Effector memory CD4-positive, alpha-beta T cell (primary cell): ENCODE results near the gene LRP6.
"Not testable (repeated sequence)": the region's sequence is repeated elsewhere in the genome, so short reads cannot be mapped to it uniquely, and the experiment has no call there.

ENCODE experiments used
- DNase-seq, 3 donors: peaks; one replicate each; pipeline ENCODE4 v3.0.0-alpha.2; 2020
- H3K27ac ChIP-seq: 2 replicates; pipeline ENCODE4 v1.7.0; 2013; ENCODE audit warnings: mild to moderate bottlenecking, low read length, moderate library complexity; ENCODE audit not compliant: insufficient read depth, poor library complexity, severe bottlenecking
- H3K27me3 ChIP-seq: replicated peaks from 2 replicates; pipeline ENCODE4 v1.7.0; 2013; ENCODE audit warnings: mild to moderate bottlenecking, low read length; ENCODE audit not compliant: insufficient read depth, control insufficient read depth, poor library complexity, severe bottlenecking
- H3K36me3 ChIP-seq: 2 replicates; pipeline ENCODE4 v1.7.0; 2013; ENCODE audit warnings: mild to moderate bottlenecking, low read length, moderate library complexity; ENCODE audit not compliant: control insufficient read depth, insufficient read depth
- H3K4me1 ChIP-seq: 2 replicates; pipeline ENCODE4 v1.7.0; 2013; ENCODE audit warnings: low read length, mild to moderate bottlenecking; ENCODE audit not compliant: control insufficient read depth, insufficient read depth, poor library complexity, severe bottlenecking
- H3K4me3 ChIP-seq: 2 replicates; pipeline ENCODE4 v1.7.0; 2013; ENCODE audit warnings: low read length, low read depth, mild to moderate bottlenecking; ENCODE audit not compliant: insufficient read depth, poor library complexity, severe bottlenecking
- H3K9me3 ChIP-seq: 2 replicates; pipeline ENCODE4 v1.7.0; 2013; ENCODE audit warnings: mild to moderate bottlenecking, low read length, moderate library complexity; ENCODE audit not compliant: control insufficient read depth

Gene LRP6

GRCh38 chr12:12171991-12172511, 94.8 kb downstream of the LRP6 start:
- Histone ChIP-seq H3K36me3 (no peaks in the 10 kb centered on the region), H3K4me1 (no peaks in the 10 kb centered on the region), H3K27ac (no peak overlapping the region), H3K9me3 (no peaks in the 10 kb centered on the region), H3K4me3 (no peak overlapping the region), H3K27me3 (no peaks in the 10 kb centered on the region)
- DNase-seq: no peak

DNA sequence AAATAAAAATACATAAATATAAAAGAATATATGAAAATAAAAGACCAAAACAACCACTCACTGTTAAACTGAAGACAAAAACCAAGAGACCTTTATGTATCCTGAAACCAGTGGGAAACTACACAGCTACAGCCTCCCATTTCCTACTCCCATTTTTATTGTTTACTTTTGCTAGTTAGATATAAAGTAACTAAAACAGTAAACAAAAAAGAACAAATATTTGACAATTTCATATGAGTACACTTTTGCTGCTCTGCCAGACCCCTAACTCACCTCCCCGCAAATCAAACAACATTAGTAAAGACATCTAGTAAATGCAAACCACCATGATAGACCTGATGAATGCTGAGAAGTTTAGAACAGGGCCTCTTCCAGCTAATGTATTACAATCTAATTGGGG, 99.0 kb downstream of the LRP6 start:
- DNase-seq: no peak
- H3K4me3 ChIP-seq: no peak overlapping the region
- no peaks in the 10 kb centered on the region for H3K9me3 ChIP-seq
- no peak overlapping the region for H3K27ac ChIP-seq
- H3K4me1 ChIP-seq: no peaks in the 10 kb centered on the region
- no peaks in the 10 kb centered on the region for H3K36me3 ChIP-seq
- H3K27me3 ChIP-seq: no peaks in the 10 kb centered on the region

- no peak overlapping the region for H3K4me3 ChIP-seq
- H3K36me3 ChIP-seq: no peaks in the 10 kb centered on the region
- DNase-seq: no peak
- H3K4me1 ChIP-seq: no peaks in the 10 kb centered on the region
- no peaks in the 10 kb centered on the region for H3K27me3 ChIP-seq
- H3K9me3 ChIP-seq: no peaks in the 10 kb centered on the region
- no peak overlapping the region for H3K27ac ChIP-seq
Observed at GRCh38 chr12:12166751-12167150, 100.1 kb downstream of the LRP6 start.

DNA sequence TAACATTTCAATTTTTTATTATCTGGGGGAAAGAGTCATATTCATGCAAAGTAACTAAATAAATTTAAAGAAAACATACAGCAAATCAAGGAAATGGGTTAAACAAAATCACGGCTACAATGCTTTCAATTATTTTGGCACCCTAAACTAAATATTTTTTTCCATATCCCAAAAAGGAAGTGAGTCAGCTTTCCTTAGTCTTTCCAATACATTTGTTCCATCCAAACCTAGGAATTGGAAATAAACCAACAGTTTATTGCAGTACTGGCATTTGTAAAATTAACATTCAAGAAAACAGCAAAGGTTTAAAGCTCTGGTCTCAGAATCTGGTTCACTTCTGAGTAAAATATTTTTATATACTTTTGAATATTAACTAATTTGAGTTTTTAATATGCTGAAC, 106.9 kb downstream of the LRP6 start:
- H3K27me3 ChIP-seq: no peaks in the 10 kb centered on the region
- no peak for DNase-seq
- H3K9me3 ChIP-seq: no peaks in the 10 kb centered on the region
- H3K27ac ChIP-seq: no peak overlapping the region
- H3K36me3 ChIP-seq: no peaks in the 10 kb centered on the region
- H3K4me1 ChIP-seq: no peaks in the 10 kb centered on the region
- no peak overlapping the region for H3K4me3 ChIP-seq

- Histone ChIP-seq H3K27ac (no peak overlapping the region), H3K4me3 (no peak overlapping the region), H3K9me3 (no peaks in the 10 kb centered on the region), H3K27me3 (no peaks in the 10 kb centered on the region), H3K4me1 (no peaks in the 10 kb centered on the region), H3K36me3 (no peaks in the 10 kb centered on the region)
- no peak for DNase-seq
Observed at GRCh38 chr12:12158858-12159257, 108.0 kb downstream of the LRP6 start.

DNA sequence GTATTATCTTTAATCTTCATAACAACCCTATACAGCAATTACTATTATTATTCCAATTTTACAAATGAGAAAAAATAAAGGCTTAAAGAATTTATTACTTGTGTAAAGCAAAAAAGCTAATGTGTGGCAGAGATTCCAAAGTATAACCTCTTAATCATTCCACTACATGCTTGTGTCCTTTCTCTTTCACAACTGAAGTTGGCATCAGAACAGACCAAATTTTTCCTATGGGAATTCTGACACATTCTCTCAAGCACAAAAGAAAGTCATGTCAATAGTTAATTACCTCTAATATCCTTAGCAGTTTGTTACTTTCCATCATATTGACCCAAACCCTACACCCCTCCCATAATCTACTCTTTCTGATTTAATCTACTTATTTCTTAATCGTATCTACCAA, 109.4 kb downstream of the LRP6 start:
- Histone ChIP-seq H3K4me1 (no peaks in the 10 kb centered on the region), H3K4me3 (no peak overlapping the region), H3K27me3 (no peaks in the 10 kb centered on the region), H3K36me3 (no peaks in the 10 kb centered on the region), H3K9me3 (no peaks in the 10 kb centered on the region), H3K27ac (no peak overlapping the region)
- DNase-seq: no peak

GRCh38 chr12:12156828-12157227, 110.0 kb downstream of the LRP6 start:
- H3K27ac ChIP-seq: no peak overlapping the region
- no peaks in the 10 kb centered on the region for H3K4me1 ChIP-seq
- H3K4me3 ChIP-seq: no peak overlapping the region
- no peaks in the 10 kb centered on the region for H3K36me3 ChIP-seq
- no peak for DNase-seq
- no peaks in the 10 kb centered on the region for H3K9me3 ChIP-seq
- H3K27me3 ChIP-seq: no peaks in the 10 kb centered on the region

DNA sequence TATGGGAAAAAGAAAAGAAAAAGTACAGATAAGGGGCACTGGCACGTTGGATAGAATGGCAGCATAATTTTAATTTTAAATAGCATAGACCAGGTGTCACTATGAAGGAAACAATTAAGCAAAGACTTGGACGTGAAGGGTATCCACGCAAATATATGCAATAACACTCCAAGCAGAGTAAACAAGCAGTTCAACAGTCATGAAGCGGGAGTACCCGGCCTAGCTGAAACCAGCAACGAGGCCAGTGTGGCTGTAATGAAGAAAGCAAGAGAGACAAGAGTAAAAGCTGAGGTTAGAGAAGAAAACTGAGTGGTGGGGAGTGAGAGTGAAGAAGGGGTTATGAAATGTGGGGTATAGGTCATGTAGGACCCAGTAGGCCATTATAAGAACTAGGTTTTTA, 110.7 kb downstream of the LRP6 start:
- Histone ChIP-seq H3K4me3 (no peak overlapping the region), H3K27ac (no peak overlapping the region), H3K4me1 (no peaks in the 10 kb centered on the region), H3K27me3 (no peaks in the 10 kb centered on the region), H3K36me3 (no peaks in the 10 kb centered on the region), H3K9me3 (no peaks in the 10 kb centered on the region)
- DNase-seq: no peak

- Histone ChIP-seq H3K4me1 (no peaks in the 10 kb centered on the region), H3K27me3 (no peaks in the 10 kb centered on the region), H3K4me3 (no peak overlapping the region), H3K27ac (no peak overlapping the region), H3K9me3 (no peaks in the 10 kb centered on the region), H3K36me3 (no peaks in the 10 kb centered on the region)
- no peak for DNase-seq
Observed at GRCh38 chr12:12153596-12153995, 113.2 kb downstream of the LRP6 start.

DNA sequence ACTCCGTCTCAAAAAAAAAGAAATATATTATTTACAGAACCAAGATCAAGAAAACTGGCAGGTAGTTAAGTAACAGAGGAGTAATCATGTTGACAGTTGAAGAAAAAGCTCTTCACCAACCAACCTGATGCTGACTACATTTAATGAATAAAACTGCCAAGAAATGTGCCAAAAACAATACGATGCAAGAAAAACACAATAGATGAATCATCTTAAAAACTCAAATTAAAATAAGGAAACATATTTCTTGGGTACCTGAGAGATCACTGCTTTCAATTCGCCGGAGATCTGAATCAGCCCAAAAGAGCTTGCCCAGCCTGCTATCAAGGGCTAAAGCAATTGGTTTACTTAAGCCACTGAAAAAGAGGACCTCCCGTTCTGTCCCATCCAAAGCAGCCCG, 119.7 kb downstream of the LRP6 start:
- no peak overlapping the region for H3K27ac ChIP-seq
- DNase-seq: no peak
- H3K9me3 ChIP-seq: no peaks in the 10 kb centered on the region
- H3K36me3 ChIP-seq: no peaks in the 10 kb centered on the region
- H3K4me3 ChIP-seq: no peak overlapping the region
- H3K4me1 ChIP-seq: no peaks in the 10 kb centered on the region
- H3K27me3 ChIP-seq: no peaks in the 10 kb centered on the region

GRCh38 chr12:12144531-12144930, 122.3 kb downstream of the LRP6 start:
- not testable (repeated sequence) for H3K4me1 ChIP-seq, H3K27me3 ChIP-seq, H3K27ac ChIP-seq, H3K36me3 ChIP-seq, H3K4me3 ChIP-seq, DNase-seq, H3K9me3 ChIP-seq
